ENCODE measurements around the gene PLAC1. TPM values are rescaled to one million over a fixed set of nuclear protein-coding genes. Genes with fewer than 3 reads are reported as not detected.

PLAC1 gene
- total RNA-seq, 1 experiment from 2014 or later, result 0.34 TPM

DNA sequence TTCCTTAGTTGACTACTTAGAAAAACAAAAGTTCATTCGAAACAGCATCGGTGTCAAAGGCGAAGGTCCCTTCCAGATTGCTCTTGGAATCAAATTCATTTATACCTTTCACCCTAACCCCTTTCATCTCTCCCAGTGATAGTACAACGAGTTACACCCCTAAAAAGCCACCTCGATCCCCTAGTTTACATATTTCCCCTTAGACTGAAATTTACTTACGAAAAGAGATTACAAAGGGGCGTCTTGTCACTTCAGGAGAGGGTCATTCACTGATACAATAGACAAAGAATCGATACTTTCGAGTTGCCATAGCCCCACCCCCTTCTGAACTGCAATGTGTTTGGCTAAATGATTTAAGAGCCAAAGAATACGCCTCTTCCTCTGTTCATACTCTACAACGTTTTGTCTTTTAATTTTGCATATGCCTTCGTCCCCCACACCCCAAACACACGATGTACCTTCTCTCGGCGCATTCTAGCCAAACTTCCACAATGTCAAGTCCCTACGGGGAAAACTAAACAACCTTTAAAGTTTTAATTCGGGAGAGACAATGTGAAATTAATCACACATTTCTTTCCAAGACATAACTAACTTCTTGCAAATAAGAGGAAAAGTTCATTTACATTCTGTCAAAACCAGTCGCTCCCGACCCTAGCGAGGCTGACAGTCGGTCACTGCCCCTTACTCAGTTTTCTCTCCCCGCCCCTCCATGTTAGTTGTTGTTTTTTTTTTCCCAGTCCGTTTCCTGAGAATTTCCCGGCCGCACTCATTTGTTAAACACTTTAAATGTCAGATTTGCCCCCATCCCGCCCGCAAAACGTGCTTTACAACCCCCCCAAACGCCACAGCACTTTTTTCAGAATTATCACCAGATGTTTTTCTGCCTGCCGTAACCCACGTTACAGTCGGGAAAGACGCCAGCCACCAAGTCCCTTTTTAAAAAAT lies 109.7 kb downstream of the PLAC1 start:
- RAD21 ChIA-PET (ENCODE audit: low non-redundant PET in 1 of 2, low total read pairs in 2 of 2, uncharacterized antibody in 2 of 2, unreplicated experiment in 2 of 2), result no interaction called here
- no peak for ATAC-seq

More for the DNA sequence above, 109.7 kb downstream of the PLAC1 start:
- H3K9me3 ChIP-seq (ENCODE audit: control insufficient read depth in 1 of 2, insufficient read depth in 1 of 2, low read depth in 1 of 2, low read length in 2 of 2), result no peaks in the 10 kb centered on the region
- no peaks in the 10 kb centered on the region for H4K20me1 ChIP-seq (ENCODE audit: insufficient read depth)
- BruUV-seq (replicated peaks), result TSS peak; percentile 65
- H3K27ac ChIP-seq (ENCODE audit: low read depth, low read length), result peak overlapping the region; percentile 35; the same call in 1 of the 2 replicates
- intact Hi-C loops (cut with micrococcal nuclease), result no loop called here
- ChIA-PET CTCF (no interaction called here), POLR2A (no interaction called here)
- H3K9ac ChIP-seq (ENCODE audit: low read length), result peak overlapping the region; percentile 56
- peaks cover 6 to 30% of the 10 kb centered on the region in 2 experiments; a peak in 3 of 4 replicates for H3K4me1 ChIP-seq (ENCODE audit: control insufficient read depth in 1 of 2, insufficient read depth in 2 of 2, low read length in 2 of 2)
- peak overlapping the region; percentile 88 for H3K4me2 ChIP-seq (ENCODE audit: low read length)
- no peaks in the 10 kb centered on the region for H3K9me2 ChIP-seq (ENCODE audit: insufficient read depth)
- H3K4me3 ChIP-seq (replicated peaks in 1 of 2; ENCODE audit: low read depth in 1 of 2, low read length in 2 of 2), result peak overlapping the region; percentile 52 to 63
- 0 out of 2 replicates have a peak, but pooled peaks cover 10% of the 10 kb centered on the region for H3K27me3 ChIP-seq (ENCODE audit: insufficient read depth, low read length)
- TF ChIP-seq RAD21 (IDR thresholded peaks at IDR 0.05; ENCODE audit: low read depth) (no peak), POLR2AphosphoS5 (IDR thresholded peaks at IDR 0.05; ENCODE audit: low read depth, low read length) (no peak), SP1 (IDR thresholded peaks at IDR 0.05; ENCODE audit: low read depth) (no peak), JUND (IDR thresholded peaks at IDR 0.05) (no peak), YY1 (IDR thresholded peaks at IDR 0.05; ENCODE audit: extremely low read depth, insufficient replicate concordance, low read depth, low read length) (no peak), TCF7L2 (IDR thresholded peaks at IDR 0.05; ENCODE audit: borderline replicate concordance, extremely low read depth, insufficient read depth, insufficient read length) (no peak), EGR1 (IDR thresholded peaks at IDR 0.05; ENCODE audit: low read depth) (no peak), CBX3 (IDR thresholded peaks at IDR 0.05; ENCODE audit: low read depth) (no peak), MAX (IDR thresholded peaks at IDR 0.05) (no peak), SRF (IDR thresholded peaks at IDR 0.05; ENCODE audit: low read depth) (no peak), REST (IDR thresholded peaks at IDR 0.05; ENCODE audit: low read depth) (no peak), SIN3A (IDR thresholded peaks at IDR 0.05; ENCODE audit: low read depth) (no peak), ZNF274 (IDR thresholded peaks at IDR 0.05; ENCODE audit: low read depth, low read length) (no peak), CEBPB (IDR thresholded peaks at IDR 0.05; ENCODE audit: low read depth) (no peak), EZH2 (IDR thresholded peaks at IDR 0.05) (no peak), ZFX (IDR thresholded peaks at IDR 0.05) (no peak)
- TF ChIP-seq, protein P1, sequence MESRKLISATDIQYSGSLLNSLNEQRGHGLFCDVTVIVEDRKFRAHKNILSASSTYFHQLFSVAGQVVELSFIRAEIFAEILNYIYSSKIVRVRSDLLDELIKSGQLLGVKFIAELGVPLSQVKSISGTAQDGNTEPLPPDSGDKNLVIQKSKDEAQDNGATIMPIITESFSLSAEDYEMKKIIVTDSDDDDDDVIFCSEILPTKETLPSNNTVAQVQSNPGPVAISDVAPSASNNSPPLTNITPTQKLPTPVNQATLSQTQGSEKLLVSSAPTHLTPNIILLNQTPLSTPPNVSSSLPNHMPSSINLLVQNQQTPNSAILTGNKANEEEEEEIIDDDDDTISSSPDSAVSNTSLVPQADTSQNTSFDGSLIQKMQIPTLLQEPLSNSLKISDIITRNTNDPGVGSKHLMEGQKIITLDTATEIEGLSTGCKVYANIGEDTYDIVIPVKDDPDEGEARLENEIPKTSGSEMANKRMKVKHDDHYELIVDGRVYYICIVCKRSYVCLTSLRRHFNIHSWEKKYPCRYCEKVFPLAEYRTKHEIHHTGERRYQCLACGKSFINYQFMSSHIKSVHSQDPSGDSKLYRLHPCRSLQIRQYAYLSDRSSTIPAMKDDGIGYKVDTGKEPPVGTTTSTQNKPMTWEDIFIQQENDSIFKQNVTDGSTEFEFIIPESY (IDR thresholded peaks at IDR 0.05; ENCODE audit: extremely low read depth, insufficient replicate concordance, low read length), result no peak
- TF ChIP-seq, protein P2, sequence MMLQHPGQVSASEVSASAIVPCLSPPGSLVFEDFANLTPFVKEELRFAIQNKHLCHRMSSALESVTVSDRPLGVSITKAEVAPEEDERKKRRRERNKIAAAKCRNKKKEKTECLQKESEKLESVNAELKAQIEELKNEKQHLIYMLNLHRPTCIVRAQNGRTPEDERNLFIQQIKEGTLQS (IDR thresholded peaks at IDR 0.05), result no peak
- peak overlapping the region; percentile 26 for H2AFZ ChIP-seq (ENCODE audit: low read depth, low read length, poor library complexity, severe bottlenecking)
- no peak for DNase-seq (ENCODE audit: low read depth, low spot score)
- no peaks in the 10 kb centered on the region for H3K36me3 ChIP-seq (ENCODE audit: control insufficient read depth in 1 of 2, insufficient read depth in 2 of 2, low read length in 2 of 2)
- no peaks in the 10 kb centered on the region for H3K79me2 ChIP-seq (ENCODE audit: insufficient read depth, low read length)
